Ecto neural progenitor cell (in vitro differentiated cells): ENCODE measurements around the gene ITGAD.
"Not testable (repeated sequence)": the region's sequence is repeated elsewhere in the genome, so short reads cannot be mapped to it uniquely, and the experiment has no call there.

Source experiments
- DNase-seq: peaks from one replicate; pipeline ENCODE4 v3.0.0-alpha.2; 2018; ENCODE audit warnings: low spot score

ITGAD gene

GRCh38 chr16:31403590-31404352, 10.6 kb downstream of the ITGAD start:
- DNase-seq, result no peak

DNA sequence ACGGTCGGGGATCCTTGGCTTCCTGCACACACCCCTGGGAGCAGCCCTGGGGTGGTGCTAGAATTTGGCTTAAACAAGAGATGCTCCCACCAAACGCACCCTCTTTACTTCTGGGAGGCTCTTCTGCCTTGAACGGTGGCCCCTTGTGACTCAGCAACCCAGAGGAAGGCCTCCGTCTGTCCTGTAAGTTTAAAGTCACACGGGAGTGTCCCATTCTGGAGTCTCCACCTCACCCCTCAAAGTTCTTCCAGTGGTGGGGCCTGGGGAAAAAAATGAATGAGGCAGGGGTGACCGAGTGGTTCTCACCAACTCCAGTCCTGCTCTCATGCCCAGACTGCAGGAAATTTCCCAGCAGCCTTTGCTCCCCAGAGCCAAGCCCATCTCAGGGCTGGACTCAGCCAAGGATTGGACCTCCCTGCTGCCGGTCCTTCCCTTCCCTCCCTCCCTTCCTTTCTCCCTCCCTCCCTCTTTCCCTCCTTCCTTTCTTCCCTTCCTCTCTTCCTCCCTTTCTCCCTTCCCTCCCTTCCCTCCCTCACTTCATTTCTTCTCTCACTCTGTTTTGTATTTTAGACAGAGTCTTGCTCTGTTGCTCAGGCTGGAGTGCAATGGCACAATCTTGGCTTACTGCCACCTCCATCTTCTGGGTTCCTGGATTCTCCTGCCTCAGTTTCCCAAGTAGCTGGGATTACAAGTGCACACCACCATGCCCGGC, 11.4 kb downstream of the ITGAD start:
- no peak for DNase-seq

DNA sequence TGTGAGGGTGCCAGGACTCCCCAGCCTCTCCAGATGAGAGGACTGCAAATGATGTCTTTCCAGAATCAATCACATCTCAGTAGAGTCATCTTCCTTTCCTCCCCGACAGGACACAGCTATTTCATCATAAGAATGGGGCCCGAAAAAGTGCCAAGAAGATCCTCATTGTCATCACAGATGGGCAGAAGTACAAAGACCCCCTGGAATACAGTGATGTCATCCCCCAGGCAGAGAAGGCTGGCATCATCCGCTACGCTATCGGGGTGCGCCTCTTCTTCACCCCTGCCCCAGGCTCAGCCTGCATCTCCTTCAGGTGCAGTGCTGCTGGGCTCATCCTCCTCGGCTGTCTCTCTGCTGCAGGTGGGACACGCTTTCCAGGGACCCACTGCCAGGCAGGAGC, 14.3 kb downstream of the ITGAD start:
- DNase-seq, result no peak

- no peak for DNase-seq
These were observed 16.3 kb downstream of the ITGAD start for GRCh38 chr16:31409433-31409832.

- no peak for DNase-seq
These were observed 16.9 kb downstream of the ITGAD start for GRCh38 chr16:31410082-31410481.

GRCh38 chr16:31411024-31411844, 18.1 kb downstream of the ITGAD start:
- no peak for DNase-seq

DNA sequence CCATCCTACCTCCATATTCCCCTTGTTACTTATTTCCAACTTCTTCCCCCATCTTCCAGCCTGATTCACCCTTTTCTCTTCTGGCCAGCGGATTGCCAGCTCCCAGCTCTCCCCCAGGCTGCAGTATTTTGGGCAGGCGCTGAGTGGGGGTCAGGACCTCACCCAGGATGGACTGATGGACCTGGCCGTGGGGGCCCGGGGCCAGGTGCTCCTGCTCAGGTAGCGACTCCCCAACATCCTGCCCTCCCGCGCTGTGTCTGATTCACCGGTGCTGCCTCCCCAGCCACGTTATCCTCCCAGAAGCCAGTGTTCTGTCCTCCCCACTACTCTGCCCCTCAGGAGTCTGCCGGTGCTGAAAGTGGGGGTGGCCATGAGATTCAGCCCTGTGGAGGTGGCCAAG, 19.6 kb downstream of the ITGAD start:
- DNase-seq, result no peak

DNA sequence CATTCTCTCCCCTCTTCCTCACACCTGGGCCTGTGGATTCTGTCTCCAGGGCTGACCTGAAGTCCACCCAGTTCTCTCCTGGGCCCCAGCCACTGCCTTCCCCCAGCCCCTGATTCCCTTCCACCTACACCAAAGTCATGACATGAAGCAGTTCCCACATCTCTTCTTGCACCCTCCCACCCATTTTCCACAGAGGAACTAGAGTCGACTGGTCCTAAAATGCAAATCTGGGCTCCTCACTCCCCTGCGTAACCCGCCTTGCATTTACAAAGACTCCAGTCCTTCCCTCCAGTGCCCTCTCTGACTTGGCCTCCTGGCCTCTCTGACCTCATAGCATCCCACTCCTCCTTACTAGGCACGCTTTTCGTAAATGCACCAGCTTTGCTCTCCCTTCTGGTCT, 20.2 kb downstream of the ITGAD start:
- DNase-seq, result no peak

GRCh38 chr16:31413943-31414342, 20.8 kb downstream of the ITGAD start:
- DNase-seq, result no peak

- DNase-seq, result no peak
These were observed 21.6 kb downstream of the ITGAD start for GRCh38 chr16:31414706-31415105.

DNA sequence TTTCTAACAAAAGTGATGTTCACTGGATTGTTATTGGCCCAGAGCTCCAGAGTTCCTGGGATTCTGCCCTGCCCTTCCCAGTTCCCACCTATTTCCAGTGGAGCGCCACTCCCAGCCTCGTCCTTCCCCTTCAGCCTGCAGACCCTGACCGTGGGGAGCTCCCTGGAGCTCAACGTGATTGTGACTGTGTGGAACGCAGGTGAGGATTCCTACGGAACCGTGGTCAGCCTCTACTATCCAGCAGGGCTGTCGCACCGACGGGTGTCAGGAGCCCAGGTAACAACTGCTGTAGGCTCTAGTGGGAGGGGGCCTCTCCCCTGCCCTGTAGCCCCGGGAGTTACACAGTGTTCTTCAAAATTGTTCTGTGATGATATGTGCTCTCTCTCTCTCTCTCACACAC, 23.2 kb downstream of the ITGAD start:
- no peak for DNase-seq

- not testable (repeated sequence) for DNase-seq
These were observed 23.9 kb downstream of the ITGAD start for GRCh38 chr16:31417036-31417435.

DNA sequence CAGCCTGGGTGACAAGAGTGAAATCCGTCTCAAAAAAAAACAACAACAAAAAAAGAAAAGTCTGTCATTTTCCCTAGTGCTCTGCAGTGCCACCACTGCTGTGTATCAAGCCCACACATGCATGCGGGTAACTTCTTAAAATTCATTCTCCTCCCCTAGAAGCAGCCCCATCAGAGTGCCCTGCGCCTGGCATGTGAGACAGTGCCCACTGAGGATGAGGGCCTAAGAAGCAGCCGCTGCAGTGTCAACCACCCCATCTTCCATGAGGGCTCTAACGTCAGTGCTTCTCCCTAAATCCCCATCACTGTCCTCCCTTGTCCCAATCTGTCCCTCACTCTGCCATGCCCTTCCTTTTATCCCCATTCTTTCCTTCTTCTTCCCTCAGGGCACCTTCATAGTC, 24.8 kb downstream of the ITGAD start:
- no peak for DNase-seq

- no peak for DNase-seq
These were observed 26.9 kb downstream of the ITGAD start for GRCh38 chr16:31420037-31420436.

DNA sequence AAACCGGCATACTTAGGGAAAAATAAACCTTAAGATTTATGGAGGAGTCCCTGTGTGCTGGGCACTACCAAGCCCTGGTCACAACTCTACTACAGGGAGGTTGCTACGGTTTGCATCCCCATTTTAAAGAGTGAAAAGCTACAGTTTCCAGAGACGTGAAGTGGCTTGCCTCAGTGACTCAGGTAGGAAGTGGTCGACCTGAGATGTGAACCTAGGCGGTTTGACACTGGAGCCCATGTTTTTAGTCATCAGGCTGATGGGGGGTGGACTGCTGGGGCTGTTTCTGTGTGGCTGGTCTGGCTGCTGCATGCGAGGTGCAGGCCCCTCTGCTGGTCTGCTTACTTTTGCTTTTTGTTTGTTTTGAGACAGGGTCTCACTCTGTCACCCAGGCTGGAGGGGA, 28.5 kb downstream of the ITGAD start:
- no peak for DNase-seq

DNA sequence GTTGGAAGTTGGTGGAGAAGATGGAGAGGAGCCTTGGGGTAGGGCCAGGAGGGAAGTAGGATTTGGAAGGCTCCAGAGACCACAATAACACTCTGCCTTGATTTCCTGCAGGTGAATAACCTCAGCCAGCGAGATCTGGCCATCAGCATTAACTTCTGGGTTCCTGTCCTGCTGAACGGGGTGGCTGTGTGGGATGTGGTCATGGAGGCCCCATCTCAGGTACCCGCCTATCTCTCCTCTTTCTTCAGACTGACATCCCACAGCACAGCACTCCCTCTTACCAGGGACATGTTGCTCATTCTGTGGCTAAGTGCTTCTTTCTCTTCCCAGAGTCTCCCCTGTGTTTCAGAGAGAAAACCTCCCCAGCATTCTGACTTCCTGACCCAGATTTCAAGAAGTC, 30.1 kb downstream of the ITGAD start:
- DNase-seq, result no peak

DNA sequence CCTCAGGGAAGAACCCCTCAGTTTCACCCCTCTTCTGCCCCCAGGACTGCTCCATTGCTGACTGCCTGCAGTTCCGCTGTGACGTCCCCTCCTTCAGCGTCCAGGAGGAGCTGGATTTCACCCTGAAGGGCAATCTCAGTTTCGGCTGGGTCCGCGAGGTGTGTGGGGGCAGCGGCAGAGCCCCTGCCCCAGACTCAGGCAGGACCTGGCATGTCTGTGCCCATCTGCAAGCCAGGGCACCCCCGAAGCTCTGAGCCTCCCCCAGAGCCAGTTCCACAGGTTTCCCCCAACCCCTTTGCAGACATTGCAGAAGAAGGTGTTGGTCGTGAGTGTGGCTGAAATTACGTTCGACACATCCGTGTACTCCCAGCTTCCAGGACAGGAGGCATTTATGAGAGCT, 30.7 kb downstream of the ITGAD start:
- DNase-seq, result no peak

DNA sequence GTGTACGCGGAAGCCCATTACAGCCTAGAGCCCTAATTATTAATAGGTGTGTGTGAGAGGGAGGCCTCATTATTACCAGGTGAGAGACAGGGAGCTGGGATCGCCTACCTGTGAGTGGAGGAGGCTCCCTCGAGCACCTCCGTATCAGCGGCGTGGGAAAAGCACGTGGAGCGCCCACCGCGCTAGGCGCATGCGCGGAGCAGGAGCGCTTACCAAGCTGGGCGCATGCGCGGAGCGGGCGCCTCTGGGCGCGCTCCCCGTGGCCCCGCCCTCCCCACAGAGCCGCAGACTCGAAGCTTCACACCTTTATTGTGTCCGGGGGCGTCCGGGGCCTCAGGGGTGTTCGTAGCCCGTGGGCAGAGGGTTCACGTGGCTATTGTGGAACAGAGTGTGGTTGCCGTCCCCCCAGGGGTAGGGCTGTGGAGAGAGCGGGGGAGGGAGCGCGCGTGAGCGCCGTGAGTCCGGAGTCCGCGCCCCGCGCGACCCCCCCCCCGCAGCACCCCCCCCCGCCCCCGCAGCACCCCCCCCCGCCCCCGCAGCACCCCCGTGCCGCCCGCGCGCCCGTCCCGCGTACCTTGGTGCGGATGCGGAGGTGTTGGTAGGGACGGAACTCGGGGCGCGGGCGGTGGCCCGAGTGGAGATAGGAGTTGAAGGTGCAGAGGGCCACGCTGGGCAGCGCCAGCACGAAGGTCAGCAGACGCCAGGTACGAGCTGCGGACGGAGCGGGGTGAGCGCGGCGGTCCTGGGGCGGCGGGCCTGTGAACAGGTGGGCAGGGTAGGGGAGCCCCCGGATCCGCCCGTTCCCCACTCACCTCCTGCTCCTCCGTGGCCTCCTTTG, 34.5 kb downstream of the ITGAD start:
- DNase-seq, result no peak

DNA sequence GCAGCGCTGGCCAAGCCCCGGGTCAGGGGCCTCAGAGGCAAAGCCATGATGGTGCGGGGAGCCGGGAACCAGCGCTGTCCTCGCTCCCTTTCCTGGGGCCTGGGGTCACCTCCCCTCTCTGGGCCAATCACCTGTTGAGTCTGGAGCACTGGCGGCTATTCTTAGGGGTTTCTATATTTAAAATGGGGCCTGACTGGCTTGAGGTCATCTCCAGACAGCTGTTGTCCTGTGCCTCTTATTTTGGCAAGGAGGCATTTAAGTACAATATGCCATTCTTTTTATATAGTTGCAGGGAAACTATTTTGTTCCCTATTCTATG, 35.1 kb downstream of the ITGAD start, which contains the start of gene COX6A2:
TSS of gene COX6A2 (minus strand) at position 82 of the 319 bp plus-strand sequence. CDS start at position 47, 35 bp downstream.
- DNase-seq, result no peak

GRCh38 chr16:31428638-31429247, 35.6 kb downstream of the ITGAD start:
- DNase-seq, result no peak

- no peak for DNase-seq
These were observed 36.2 kb downstream of the ITGAD start for GRCh38 chr16:31429314-31429713.

DNA sequence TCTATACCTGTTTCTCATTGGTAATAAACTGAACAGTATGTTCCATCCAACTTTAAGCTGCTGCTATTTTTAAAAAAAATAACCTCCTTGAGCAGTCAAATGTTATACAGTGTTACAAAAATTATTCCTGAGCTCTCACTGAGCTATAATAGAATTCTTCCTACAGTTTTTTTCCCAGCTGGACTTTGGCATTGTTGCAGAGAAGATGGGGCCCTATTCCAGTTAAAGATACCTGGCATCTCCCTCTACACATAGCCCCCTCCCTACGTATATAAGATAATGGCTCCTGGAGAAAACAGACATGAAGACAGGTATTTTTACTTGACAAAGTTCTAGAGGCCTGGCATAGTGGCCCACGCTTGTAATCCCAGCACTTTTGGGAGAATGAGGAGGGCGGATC, 36.7 kb downstream of the ITGAD start:
- DNase-seq, result no peak
